Measurements from ENCODE around the gene KIAA0513.

DNA sequence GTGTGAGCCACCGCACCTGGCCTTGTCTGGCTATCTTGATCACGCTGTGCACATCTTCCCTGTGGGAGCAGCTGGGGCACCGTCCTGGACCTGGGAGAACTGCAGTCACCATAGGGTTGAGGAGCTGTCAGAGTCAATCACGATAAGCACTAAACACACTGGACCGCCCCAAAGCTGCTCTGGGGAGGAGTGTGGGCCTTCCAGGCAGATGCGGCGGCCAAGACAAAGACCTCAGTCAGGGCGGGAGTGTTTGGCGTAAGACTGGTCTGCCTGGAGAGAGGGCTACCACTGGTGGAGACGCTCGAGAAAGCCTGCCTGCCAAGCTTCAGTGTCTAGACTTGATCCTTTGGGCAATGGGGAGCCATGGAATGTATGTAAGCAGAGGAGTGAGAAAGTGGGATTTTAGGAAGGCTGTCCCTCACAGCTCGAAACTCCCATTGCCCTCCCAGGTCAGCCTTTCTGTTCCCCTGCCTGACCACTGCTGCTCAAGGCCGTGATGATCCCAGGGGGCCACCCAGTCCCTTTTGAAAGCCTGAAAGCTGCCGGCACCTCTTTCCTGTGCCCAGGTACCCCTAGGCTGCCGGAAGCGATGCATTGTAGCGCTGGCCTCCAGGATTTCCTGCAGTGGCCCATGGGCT lies 114.0 kb downstream of the KIAA0513 start:
- TF ChIP-seq, protein P1, sequence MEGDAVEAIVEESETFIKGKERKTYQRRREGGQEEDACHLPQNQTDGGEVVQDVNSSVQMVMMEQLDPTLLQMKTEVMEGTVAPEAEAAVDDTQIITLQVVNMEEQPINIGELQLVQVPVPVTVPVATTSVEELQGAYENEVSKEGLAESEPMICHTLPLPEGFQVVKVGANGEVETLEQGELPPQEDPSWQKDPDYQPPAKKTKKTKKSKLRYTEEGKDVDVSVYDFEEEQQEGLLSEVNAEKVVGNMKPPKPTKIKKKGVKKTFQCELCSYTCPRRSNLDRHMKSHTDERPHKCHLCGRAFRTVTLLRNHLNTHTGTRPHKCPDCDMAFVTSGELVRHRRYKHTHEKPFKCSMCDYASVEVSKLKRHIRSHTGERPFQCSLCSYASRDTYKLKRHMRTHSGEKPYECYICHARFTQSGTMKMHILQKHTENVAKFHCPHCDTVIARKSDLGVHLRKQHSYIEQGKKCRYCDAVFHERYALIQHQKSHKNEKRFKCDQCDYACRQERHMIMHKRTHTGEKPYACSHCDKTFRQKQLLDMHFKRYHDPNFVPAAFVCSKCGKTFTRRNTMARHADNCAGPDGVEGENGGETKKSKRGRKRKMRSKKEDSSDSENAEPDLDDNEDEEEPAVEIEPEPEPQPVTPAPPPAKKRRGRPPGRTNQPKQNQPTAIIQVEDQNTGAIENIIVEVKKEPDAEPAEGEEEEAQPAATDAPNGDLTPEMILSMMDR (IDR thresholded peaks at IDR 0.05), result no peak
- no peak for TF ChIP-seq POLR2A (IDR thresholded peaks at IDR 0.05)
- TF ChIP-seq EP300 (IDR thresholded peaks at IDR 0.05), result no peak
